Large intestine (tissue), 3 donors: ENCODE results near the gene ZBTB17. TPM values are rescaled to one million over a fixed set of nuclear protein-coding genes. Genes with fewer than 3 reads are reported as not detected.

Experiments used
- DNase-seq, 2 donors: peaks; one replicate each; pipeline versions ENCODE4 v3.0.0 to v3.0.0-alpha.2; 2013
- H3K27ac ChIP-seq: one replicate; pipeline ENCODE4 v1.5.1; 2013; ENCODE audit warnings: low read length
- H3K27me3 ChIP-seq: 2 replicates; pipeline ENCODE4 v1.6.1; 2013; ENCODE audit warnings: low read length; ENCODE audit not compliant: control insufficient read depth, insufficient read depth
- H3K36me3 ChIP-seq: 2 replicates; pipeline ENCODE4 v1.6.1; 2013; ENCODE audit warnings: low read length; ENCODE audit not compliant: control insufficient read depth, insufficient read depth
- H3K4me1 ChIP-seq: one replicate; pipeline ENCODE4 v1.6.1; 2013; ENCODE audit warnings: low read length; ENCODE audit not compliant: control insufficient read depth, insufficient read depth
- H3K4me3 ChIP-seq: one replicate; pipeline ENCODE4 v1.5.1; 2013; ENCODE audit warnings: low read length
- H3K9me3 ChIP-seq: one replicate; pipeline ENCODE4 v1.6.1; 2013; ENCODE audit warnings: mild to moderate bottlenecking, low read depth, low read length, moderate library complexity; ENCODE audit not compliant: control insufficient read depth
- WGBS: methylation state at CpG from one replicate; pipeline ENCODE4 v1.1.5; 2013; ENCODE audit warnings: low lambda C conversion rate; ENCODE audit not compliant: insufficient coverage; 5-methylcytosine and 5-hydroxymethylcytosine counted together
- polyA plus RNA-seq: library from polyadenylated mRNA; unstranded; fragments of 120-200 nt; gene quantifications from one replicate; pipeline ENCODE4 v1.2.1, GENCODE V29; 2013

ZBTB17 gene
- polyA plus RNA-seq, 1 donor: 22.8 TPM

DNA sequence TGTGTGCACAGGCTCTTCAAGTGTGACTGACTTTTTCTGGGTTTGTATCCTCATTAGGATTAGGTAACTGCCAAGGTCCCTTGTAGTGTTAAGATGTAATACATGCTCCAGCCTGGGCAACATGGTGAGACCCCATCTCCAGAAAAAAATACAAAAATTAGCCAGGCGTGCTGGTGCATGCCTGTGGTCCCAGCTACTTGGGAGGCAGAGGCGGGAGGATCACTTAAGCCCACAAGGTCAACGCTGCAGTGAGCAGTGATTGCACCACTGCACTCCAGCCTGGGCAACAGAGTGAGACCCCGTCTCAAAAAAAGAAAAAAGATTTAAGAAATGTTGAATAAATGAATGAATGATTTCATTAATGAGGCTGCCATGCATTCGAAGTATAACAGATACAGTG, 15.1 kb downstream of the ZBTB17 start:
- Histone ChIP-seq H3K27me3 (no peaks in the 10 kb centered on the region), H3K4me3 (no peak overlapping the region), H3K36me3 (peaks cover 5% of the 10 kb centered on the region), H3K27ac (no peak overlapping the region), H3K9me3 (no peaks in the 10 kb centered on the region), H3K4me1 (no peaks in the 10 kb centered on the region)
- WGBS: 100% methylated on average over 1 of the region's 5 CpGs
- DNase-seq: no peak

DNA sequence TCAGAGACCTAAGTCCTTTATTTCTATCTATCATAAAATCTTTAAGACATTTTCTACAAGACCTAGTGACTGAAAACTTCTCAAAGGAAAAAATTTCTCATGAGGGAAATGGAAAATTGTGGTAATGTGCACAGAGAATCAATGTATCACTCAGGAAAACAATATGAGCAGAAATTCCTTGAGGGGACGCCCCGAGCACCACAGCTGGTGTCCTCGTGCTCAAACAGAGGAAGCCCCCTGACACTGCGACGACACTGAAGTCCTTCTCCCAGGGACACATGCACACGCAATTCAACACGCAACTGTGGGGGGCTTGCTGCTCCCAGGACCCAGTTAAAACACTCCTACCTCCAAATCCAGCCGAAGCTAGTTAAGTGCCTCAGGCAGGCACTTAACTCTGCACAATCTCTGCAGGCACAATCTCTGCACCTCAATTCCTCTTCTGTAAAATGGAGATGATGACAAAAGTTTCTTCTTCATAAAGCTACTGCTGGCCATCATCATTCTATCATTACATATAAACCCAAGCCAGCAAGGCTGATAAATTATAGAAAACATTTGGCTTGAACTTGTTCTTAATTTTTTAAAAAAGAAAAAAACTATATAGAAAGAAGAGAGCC, 16.0 kb downstream of the ZBTB17 start:
- Histone ChIP-seq H3K27me3 (no peaks in the 10 kb centered on the region), H3K4me1 (no peaks in the 10 kb centered on the region), H3K27ac (no peak overlapping the region), H3K36me3 (peaks cover 5% of the 10 kb centered on the region), H3K9me3 (no peaks in the 10 kb centered on the region), H3K4me3 (no peak overlapping the region)
- 100% methylated on average over 1 of the region's 8 CpGs for WGBS
- no peak for DNase-seq

DNA sequence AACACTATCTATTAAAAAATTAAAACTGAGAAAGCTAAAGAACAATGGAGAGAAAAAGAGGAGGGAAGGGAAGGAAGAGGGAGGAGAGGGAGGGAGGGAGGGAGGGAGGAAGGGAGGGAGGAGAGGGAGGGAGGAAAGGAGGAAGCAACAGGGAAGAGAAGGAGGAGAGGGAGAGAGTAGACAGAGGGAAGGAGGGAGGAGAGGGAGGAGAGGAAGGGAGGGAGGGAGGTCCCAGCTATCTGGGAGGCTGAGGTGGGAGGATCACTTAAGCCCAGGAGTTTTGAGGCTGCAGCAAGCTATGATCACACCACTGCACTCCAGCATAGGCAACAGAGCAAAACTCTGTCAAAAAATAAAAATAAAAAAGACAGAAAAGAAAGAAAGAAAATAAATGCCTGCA, 16.5 kb downstream of the ZBTB17 start:
- Histone ChIP-seq H3K9me3 (no peaks in the 10 kb centered on the region), H3K27me3 (no peaks in the 10 kb centered on the region), H3K4me3 (no peak overlapping the region), H3K36me3 (peaks cover 5% of the 10 kb centered on the region), H3K4me1 (no peaks in the 10 kb centered on the region), H3K27ac (no peak overlapping the region)
- no peak for DNase-seq

DNA sequence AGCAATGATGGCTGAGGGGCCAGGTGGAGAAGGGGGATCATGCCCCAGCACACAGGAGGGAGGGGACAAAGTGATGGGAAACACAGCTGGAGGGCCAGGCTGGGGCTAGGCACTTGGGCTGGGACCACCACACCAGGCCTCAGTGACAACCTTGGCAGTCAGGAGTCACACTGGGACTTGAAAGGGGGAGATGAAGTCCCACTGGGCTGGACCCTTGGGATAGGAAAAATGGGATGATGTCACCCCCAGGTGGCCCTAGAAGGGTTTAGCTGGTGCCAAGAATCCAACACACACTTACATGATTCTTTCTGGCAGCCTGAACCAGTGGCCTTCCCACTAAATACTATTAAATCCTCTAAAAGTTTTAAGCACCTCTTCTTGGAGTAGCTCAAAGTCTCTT, 17.1 kb downstream of the ZBTB17 start:
- peaks cover 5% of the 10 kb centered on the region for H3K36me3 ChIP-seq
- no peaks in the 10 kb centered on the region for H3K27me3 ChIP-seq
- H3K9me3 ChIP-seq: no peaks in the 10 kb centered on the region
- DNase-seq: no peak
- no peaks in the 10 kb centered on the region for H3K4me1 ChIP-seq
- no peak overlapping the region for H3K4me3 ChIP-seq
- H3K27ac ChIP-seq: no peak overlapping the region

DNA sequence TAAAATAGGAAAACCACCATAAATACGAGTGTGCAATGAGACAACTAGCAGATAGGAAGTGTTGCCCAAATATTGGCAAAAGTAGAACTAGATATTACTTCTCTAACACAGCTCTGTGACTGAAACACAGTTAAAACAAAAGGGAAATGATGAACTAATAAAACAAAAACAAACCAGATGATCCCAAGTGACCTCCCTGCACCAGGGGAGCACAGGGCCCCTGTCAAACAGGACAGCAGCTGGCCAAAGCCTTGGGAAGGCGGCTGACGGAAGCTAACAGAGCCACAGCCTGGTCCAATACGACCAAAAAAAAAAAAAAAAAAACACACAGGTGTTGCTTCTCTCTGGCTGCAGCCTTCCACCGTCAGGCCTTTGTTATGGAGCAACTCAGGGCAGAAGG, 17.8 kb downstream of the ZBTB17 start:
- H3K4me1 ChIP-seq: no peaks in the 10 kb centered on the region
- DNase-seq: no peak
- H3K36me3 ChIP-seq: peaks cover 5% of the 10 kb centered on the region
- H3K27ac ChIP-seq: no peak overlapping the region
- no peak overlapping the region for H3K4me3 ChIP-seq
- no peaks in the 10 kb centered on the region for H3K27me3 ChIP-seq
- WGBS: 80% methylated on average over 1 of the region's 5 CpGs
- no peaks in the 10 kb centered on the region for H3K9me3 ChIP-seq

DNA sequence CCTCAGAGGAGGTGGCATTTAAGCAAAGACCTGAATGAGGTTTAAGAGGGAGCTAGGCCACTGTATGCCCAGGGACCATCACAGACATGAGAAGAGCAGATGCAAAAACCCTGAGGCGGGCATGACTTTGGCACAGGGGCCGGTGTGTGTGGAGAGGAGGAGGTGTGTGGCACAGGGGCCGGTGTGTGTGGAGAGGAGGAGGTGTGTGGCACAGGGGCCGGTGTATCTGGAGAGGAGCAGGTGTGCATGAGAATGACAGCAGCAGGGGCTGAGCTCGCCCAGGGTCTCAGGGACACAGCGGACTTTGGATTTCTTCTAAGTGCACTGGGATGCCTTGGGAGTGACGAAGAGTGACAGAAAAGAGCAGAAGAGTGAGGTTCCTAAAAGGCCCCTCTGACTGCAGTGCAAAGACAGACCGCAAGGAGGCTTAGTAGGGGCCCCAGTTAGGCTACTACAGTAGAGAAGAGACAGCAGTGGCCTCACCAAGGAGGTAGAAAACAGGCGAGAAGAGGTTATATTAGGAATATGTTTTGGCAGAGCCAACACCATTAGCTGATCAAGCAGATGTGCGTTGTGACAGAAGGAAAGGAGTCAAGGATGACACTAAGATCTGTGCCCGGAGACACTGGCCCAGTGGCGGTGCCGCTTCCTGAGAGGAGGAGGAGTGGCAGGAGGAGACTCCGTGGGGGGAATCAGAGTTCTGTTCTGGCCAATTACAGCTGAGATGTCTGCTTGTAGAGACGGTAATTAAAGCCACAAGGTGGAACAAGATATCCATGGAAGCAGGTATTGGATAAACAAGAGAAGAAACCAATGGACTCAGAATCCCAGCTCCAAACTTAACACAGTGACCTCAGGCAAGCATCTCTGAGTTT, 18.4 kb downstream of the ZBTB17 start:
- 11% methylated on average over 3 of the region's 15 CpGs for WGBS
- Histone ChIP-seq H3K27me3 (no peaks in the 10 kb centered on the region), H3K9me3 (no peaks in the 10 kb centered on the region), H3K4me1 (no peaks in the 10 kb centered on the region), H3K4me3 (no peak overlapping the region), H3K36me3 (peaks cover 2% of the 10 kb centered on the region), H3K27ac (no peak overlapping the region)
- DNase-seq: no peak

DNA sequence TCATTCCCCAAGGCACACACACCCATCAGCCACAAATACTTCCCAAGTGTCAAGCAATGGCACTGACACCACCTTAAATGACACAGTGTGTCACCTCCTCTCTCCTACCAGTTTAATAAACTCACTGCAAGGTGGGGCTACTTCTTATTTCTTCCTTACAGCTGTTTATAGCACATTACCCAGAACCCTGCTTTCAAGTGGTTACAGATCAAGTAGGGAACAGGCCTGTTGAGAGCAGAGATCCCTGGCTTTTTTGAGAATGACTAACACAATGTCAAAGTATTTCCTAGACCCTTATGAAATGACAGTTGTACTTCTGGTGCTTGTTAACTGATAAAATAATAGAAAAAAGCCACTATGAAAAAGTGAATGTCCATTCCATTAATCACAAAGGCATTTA, 19.8 kb downstream of the ZBTB17 start:
- Histone ChIP-seq H3K4me3 (no peak overlapping the region), H3K4me1 (peaks cover 7% of the 10 kb centered on the region), H3K27ac (no peak overlapping the region), H3K36me3 (peaks cover 2% of the 10 kb centered on the region), H3K27me3 (no peaks in the 10 kb centered on the region), H3K9me3 (no peaks in the 10 kb centered on the region)
- no peak for DNase-seq

DNA sequence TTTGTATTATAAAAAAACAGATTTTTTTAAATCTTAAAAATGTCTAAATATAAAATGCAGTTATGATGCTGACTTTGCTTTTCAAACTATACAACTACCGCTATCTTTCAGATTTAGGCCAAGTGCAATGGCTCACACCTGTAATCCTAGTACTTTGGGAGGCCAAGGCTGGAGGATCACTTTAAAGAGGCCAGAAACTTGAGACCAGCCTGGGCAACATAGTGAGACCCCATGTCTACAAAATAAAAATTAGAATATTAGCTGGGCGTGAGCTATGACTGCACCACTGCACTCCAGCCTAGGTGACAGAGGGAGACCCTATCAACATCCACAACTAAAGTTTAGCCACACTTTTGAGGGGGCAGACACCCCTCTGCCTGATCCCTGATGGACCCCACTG, 20.3 kb downstream of the ZBTB17 start:
- H3K27me3 ChIP-seq: no peaks in the 10 kb centered on the region
- no peak overlapping the region for H3K27ac ChIP-seq
- no peak overlapping the region for H3K4me3 ChIP-seq
- no peaks in the 10 kb centered on the region for H3K9me3 ChIP-seq
- no peak for DNase-seq
- no CpG with 5 or more reads among the region's 2 CpGs for WGBS
- H3K36me3 ChIP-seq: peaks cover 2% of the 10 kb centered on the region
- H3K4me1 ChIP-seq: peaks cover 13% of the 10 kb centered on the region

DNA sequence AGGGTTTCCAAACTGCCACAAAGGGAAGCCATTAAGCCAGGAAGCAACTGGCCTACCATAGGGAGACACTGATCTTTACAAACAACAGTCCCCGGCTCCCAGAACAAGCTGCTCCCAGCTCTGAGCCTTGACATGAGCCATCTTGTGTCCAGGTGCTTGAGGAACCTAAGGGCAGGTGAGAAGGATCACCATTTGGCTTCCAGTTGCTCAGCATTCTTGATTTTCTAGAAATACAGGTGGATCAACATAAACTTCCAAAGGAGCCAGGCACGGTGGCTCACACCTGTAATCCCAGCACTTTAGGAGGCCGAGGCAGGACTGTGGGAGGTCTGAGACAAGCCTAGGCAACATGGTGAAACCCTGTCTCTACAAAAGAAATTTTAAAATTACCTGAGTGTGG, 21.6 kb downstream of the ZBTB17 start:
- Histone ChIP-seq H3K27ac (no peak overlapping the region), H3K36me3 (peaks cover 2% of the 10 kb centered on the region), H3K9me3 (no peaks in the 10 kb centered on the region), H3K27me3 (no peaks in the 10 kb centered on the region), H3K4me1 (peaks cover 25% of the 10 kb centered on the region), H3K4me3 (no peak overlapping the region)
- DNase-seq: no peak
- WGBS: no CpG with 5 or more reads among the region's 3 CpGs

DNA sequence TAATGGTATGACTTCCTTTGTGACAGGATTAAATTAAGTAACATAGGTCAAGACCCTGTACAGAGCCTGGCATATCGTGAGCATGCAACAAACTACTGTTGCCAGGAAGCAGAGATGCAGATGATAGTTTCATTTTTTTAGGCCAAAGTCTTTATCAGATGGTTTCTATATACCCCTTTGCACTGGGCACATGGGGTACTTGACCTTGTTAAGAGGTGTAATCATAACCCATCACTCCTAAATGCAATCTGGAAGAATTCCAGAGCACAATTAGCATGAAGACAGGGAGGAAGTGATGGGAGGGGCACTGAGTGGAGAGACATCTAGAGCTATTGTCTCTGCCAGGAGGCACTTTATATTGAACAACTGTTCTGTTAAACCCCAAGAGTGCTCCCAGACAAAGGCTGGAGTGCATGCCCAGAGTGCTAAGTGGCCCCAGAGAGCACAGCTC, 22.1 kb downstream of the ZBTB17 start:
- Histone ChIP-seq H3K36me3 (peaks cover 2% of the 10 kb centered on the region), H3K4me1 (peaks cover 29% of the 10 kb centered on the region), H3K4me3 (no peak overlapping the region), H3K27ac (no peak overlapping the region), H3K27me3 (no peaks in the 10 kb centered on the region), H3K9me3 (no peaks in the 10 kb centered on the region)
- no peak for DNase-seq
- no CpG with 5 or more reads among the region's 1 CpG for WGBS

DNA sequence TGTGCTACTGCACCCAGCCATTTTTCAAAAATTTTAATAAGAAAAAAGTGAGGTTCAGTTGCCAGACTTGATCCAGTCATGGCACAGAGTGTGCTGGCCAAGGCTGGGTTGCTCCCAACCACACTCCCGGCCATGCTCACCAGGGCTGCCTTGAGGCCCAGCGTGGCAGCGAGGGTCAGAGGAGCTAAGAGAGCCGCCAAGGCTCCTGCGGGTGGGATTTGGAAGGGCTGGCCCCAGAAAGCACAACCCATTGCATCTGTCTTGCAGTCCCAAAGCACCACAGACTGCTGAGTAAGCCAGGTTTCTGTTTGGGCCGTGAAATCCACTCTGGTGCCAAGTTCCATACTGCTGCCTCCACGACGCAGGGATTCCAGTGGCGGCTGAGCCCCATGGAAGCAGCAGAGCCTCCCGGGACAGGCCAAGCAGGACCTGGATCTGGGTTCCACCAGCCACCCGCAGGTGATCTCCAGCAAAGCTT, 22.6 kb downstream of the ZBTB17 start:
- Histone ChIP-seq H3K27me3 (no peaks in the 10 kb centered on the region), H3K27ac (no peak overlapping the region), H3K36me3 (peaks cover 5% of the 10 kb centered on the region), H3K4me1 (peaks cover 29% of the 10 kb centered on the region), H3K4me3 (no peak overlapping the region), H3K9me3 (no peaks in the 10 kb centered on the region)
- no CpG with 5 or more reads among the region's 11 CpGs for WGBS
- DNase-seq: no peak
